ENCODE results near the gene ZNF784.
A peak's percentile ranks its signal among the peaks of the same experiment; 100 is the strongest.

ZNF784 gene

DNA sequence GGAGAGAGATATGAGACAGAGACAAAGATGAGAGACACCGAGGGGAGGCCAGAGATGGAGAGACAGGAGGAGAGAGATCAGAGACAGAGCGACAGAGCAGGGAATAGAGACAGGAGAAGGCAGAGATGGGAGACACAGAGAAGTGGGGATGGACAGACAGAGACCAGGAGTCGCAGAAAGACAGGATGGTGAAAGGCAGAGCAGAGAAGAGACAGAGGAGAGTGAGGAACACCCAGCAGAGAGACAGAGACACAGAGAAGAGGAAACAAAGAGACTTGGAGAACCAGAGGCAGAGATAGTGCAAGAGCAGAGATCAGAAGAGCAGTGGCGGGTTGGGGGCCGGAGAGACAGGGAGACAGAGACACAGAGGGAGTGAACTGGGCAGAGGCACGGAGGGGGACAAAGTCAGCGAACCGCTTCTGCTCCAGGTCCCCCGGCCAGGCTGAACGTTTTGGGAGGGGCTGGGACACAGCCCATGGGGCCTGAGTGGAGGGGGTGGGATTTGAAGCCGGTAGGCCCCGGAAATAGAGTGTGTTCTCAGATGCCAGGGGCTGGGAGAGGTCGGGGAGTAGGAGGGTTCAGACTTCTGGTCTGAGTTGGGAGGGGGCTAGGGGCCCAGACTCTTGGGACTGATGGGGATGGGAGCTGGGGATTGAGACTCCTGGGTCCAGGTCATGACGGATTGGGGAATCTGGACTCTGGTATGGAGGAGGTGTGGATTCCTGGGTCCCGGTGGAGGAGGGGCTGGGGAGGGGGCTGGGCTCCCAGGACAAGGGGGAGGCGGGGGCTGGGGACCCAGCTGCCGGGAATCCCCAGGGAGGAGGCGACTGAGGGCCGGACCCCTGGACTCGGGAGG is 44.4 kb downstream of the ZNF784 start:
- peak overlapping the region; percentile 90 for H3K4me3 ChIP-seq (ENCODE audit: low read length)
- peaks cover 17% of the 10 kb centered on the region for H3F3A ChIP-seq (ENCODE audit: control insufficient read depth, insufficient read depth)
- peaks cover 17% of the 10 kb centered on the region for H3K36me3 ChIP-seq (ENCODE audit: control insufficient read depth, low read length)
- peak overlapping the region; percentile 96 for H3K4me2 ChIP-seq (ENCODE audit: low read length)
- H3K4me1 ChIP-seq (ENCODE audit: control insufficient read depth, low read length), result peaks cover 17% of the 10 kb centered on the region
- H3K79me2 ChIP-seq (ENCODE audit: control insufficient read depth, low read length), result peaks cover 21% of the 10 kb centered on the region
- TF ChIP-seq EZH2phosphoT487 (IDR thresholded peaks at IDR 0.05; ENCODE audit: borderline replicate concordance, low read length), result no peak
- TF ChIP-seq, protein P1, sequence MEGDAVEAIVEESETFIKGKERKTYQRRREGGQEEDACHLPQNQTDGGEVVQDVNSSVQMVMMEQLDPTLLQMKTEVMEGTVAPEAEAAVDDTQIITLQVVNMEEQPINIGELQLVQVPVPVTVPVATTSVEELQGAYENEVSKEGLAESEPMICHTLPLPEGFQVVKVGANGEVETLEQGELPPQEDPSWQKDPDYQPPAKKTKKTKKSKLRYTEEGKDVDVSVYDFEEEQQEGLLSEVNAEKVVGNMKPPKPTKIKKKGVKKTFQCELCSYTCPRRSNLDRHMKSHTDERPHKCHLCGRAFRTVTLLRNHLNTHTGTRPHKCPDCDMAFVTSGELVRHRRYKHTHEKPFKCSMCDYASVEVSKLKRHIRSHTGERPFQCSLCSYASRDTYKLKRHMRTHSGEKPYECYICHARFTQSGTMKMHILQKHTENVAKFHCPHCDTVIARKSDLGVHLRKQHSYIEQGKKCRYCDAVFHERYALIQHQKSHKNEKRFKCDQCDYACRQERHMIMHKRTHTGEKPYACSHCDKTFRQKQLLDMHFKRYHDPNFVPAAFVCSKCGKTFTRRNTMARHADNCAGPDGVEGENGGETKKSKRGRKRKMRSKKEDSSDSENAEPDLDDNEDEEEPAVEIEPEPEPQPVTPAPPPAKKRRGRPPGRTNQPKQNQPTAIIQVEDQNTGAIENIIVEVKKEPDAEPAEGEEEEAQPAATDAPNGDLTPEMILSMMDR (IDR thresholded peaks at IDR 0.05; ENCODE audit: low read depth, low read length, poor library complexity, severe bottlenecking), result no peak
- H3K9me3 ChIP-seq (ENCODE audit: control insufficient read depth, insufficient read depth, low read length), result no peaks in the 10 kb centered on the region
- no peaks in the 10 kb centered on the region for H3K27me3 ChIP-seq (ENCODE audit: control insufficient read depth, low read length)
- H3K9me2 ChIP-seq (replicated peaks; ENCODE audit: control insufficient read depth, low read length), result no peaks in the 10 kb centered on the region
- H3K27ac ChIP-seq (ENCODE audit: low read depth, low read length), result peak overlapping the region; percentile 50; the same call in 1 of the 2 replicates
- H4K20me1 ChIP-seq (ENCODE audit: control insufficient read depth, insufficient read depth, low read depth, low read length), result no peaks in the 10 kb centered on the region

DNA sequence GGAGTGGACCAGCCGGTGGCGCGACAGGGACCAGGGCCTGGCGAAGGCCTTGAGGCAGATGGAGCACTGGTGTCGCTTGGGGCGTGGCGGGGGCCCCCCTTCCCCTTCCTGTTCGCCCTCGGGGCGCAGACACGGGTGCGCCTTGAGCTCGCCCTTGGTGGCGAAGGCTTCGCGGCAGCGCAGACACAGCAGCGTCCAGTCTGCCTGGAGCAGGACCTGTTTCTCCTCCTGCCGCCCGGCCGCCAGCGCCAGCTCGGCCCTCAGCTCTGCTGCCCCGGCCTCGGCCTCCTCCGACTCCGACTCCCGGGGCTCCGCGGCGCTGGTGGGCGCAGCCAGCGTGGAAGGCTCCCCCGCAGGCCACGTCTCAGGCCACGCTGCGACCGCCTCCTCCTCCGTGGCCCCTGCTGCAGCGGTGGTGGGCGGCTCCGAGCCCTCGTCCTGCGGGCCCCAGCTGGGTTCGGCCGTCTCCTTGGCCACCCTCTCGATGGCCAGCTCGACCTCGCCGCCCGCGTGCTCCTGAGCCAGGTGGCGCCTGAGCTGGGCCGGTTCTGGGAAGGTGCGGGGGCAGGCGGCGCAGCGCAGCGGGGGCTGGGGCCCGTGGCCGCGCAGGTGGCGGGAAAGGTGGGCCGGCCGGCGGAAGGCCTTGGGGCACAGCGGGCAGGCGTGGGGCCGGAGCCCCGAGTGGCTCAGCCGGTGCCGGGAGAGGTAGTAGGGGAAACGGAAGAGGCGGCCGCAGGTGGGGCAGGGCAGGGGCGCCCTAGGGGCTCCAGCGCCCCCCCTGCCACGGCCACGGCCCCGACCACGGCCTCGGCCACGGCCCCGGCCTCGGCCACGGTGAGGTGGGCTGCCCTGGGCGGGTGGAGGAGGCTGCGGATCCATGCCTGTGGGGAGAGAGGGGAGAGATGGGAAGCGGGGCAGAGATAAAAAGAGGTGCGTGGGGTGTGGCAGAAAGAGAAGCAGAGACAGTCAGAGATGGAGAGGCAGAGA is 45.3 kb downstream of the ZNF784 start:
- peaks cover 11% of the 10 kb centered on the region for H3F3A ChIP-seq (ENCODE audit: control insufficient read depth, insufficient read depth)
- no peak overlapping the region for H3K27ac ChIP-seq (ENCODE audit: low read depth, low read length)
- peak overlapping the region; percentile 96 for H3K4me2 ChIP-seq (ENCODE audit: low read length)
- H3K4me1 ChIP-seq (ENCODE audit: control insufficient read depth, low read length), result peaks cover 15% of the 10 kb centered on the region
- no peaks in the 10 kb centered on the region for H3K9me2 ChIP-seq (replicated peaks; ENCODE audit: control insufficient read depth, low read length)
- no peak for TF ChIP-seq EZH2phosphoT487 (IDR thresholded peaks at IDR 0.05; ENCODE audit: borderline replicate concordance, low read length)
- TF ChIP-seq, protein P1 (IDR thresholded peaks at IDR 0.05; ENCODE audit: low read depth, low read length, poor library complexity, severe bottlenecking), result no peak
- no peaks in the 10 kb centered on the region for H3K9me3 ChIP-seq (ENCODE audit: control insufficient read depth, insufficient read depth, low read length)
- H3K4me3 ChIP-seq (ENCODE audit: low read length), result peak overlapping the region; percentile 90
- no peaks in the 10 kb centered on the region for H3K27me3 ChIP-seq (ENCODE audit: control insufficient read depth, low read length)
- peaks cover 21% of the 10 kb centered on the region for H3K79me2 ChIP-seq (ENCODE audit: control insufficient read depth, low read length)
- peaks cover 17% of the 10 kb centered on the region for H3K36me3 ChIP-seq (ENCODE audit: control insufficient read depth, low read length)
- H4K20me1 ChIP-seq (ENCODE audit: control insufficient read depth, insufficient read depth, low read depth, low read length), result no peaks in the 10 kb centered on the region

DNA sequence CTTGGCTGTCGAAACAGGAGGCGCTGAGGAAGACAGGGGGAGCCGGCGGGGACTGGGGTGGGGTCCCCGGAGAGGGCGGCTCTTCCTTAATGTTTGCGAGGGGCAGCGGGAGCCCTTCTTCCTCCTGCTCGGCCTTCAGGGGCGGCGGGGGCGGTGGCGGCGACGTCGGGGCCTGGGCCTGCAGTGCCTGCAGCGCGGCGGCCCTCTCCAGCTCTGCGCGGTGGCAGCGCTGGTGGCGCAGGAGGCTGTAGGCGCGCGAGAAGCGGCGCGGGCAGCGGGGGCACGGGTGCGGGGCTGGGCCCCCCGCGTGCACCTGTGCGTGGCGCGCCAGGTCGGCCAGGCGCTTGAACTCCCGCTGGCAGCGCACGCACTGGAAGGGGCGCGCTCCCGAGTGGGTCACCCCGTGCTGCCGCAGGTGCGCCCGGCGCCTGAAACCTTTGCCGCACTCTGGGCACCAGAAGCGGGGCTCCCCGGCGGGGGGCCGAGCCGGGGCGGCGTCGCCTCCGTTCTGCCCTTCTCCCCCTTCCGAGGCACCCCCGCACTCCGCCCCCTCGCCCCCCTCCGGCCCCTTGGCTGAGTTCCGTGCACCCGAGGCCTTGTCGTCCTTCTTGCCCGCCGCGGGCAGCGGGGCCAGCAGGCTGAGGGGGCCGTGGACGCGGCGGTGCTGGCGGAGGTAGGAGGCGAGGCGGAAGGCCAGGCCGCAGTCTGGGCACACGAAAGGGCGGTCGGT is 46.2 kb downstream of the ZNF784 start:
- Histone ChIP-seq H3F3A (ENCODE audit: control insufficient read depth, insufficient read depth) (peaks cover 6% of the 10 kb centered on the region), H3K4me2 (ENCODE audit: low read length) (no peak overlapping the region), H3K4me3 (ENCODE audit: low read length) (no peak overlapping the region), H3K79me2 (ENCODE audit: control insufficient read depth, low read length) (peaks cover 21% of the 10 kb centered on the region), H3K9me3 (ENCODE audit: control insufficient read depth, insufficient read depth, low read length) (no peaks in the 10 kb centered on the region), H3K4me1 (ENCODE audit: control insufficient read depth, low read length) (peaks cover 15% of the 10 kb centered on the region), H4K20me1 (ENCODE audit: control insufficient read depth, insufficient read depth, low read depth, low read length) (no peaks in the 10 kb centered on the region), H3K36me3 (ENCODE audit: control insufficient read depth, low read length) (peaks cover 17% of the 10 kb centered on the region), H3K9me2 (replicated peaks; ENCODE audit: control insufficient read depth, low read length) (no peaks in the 10 kb centered on the region), H3K27ac (ENCODE audit: low read depth, low read length) (no peak overlapping the region), H3K27me3 (ENCODE audit: control insufficient read depth, low read length) (no peaks in the 10 kb centered on the region)
- TF ChIP-seq, protein P1 (IDR thresholded peaks at IDR 0.05; ENCODE audit: low read depth, low read length, poor library complexity, severe bottlenecking), result no peak
- no peak for TF ChIP-seq EZH2phosphoT487 (IDR thresholded peaks at IDR 0.05; ENCODE audit: borderline replicate concordance, low read length)

Measured in DOHH2 (cell line).